Measurements from ENCODE around the gene PEX3.

DNA sequence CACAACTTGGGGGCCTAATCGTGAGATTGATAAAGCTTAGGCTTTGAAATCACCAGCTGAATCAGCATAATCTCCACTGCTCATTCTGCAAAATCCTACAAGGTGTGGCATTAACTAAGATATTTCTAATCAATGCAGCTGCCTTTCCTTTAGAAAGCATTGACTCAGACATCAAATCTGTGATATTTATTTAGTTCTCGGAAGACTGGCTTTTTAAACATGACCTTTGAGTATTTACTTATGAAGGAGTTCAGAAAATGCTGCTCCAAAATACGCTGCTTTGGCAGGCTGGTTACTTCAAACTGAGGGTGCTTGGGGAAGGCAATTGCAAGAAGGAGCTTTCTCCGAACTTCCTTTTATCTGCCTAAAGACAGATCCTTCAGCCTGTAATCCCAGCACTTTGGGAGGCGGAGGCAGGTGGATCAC lies 84.6 kb downstream of the PEX3 start:
- no peak for TF ChIP-seq GATA3 (IDR thresholded peaks at IDR 0.05; ENCODE audit: low read depth, low read length)
- TF ChIP-seq GATA2 (IDR thresholded peaks at IDR 0.05; ENCODE audit: low read depth, low read length): no peak
